Endodermal cell (in vitro differentiated cells): ENCODE measurements around the gene FGD6. TPM values are rescaled to one million over a fixed set of nuclear protein-coding genes. Genes with fewer than 3 reads are reported as not detected.
A peak's percentile ranks its signal among the peaks of the same experiment; 100 is the strongest.

Experiments used
- DNase-seq: peaks from one replicate; pipeline ENCODE4 v3.0.0-alpha.2; 2017
- H3K27ac ChIP-seq: 2 replicates; pipeline ENCODE4 v1.5.1; 2013; ENCODE audit warnings: mild to moderate bottlenecking, low read depth, low read length, moderate library complexity
- H3K27me3 ChIP-seq: 2 replicates; pipeline ENCODE4 v1.6.1; 2013; ENCODE audit warnings: mild to moderate bottlenecking, low read length, moderate library complexity; ENCODE audit not compliant: insufficient read depth, control insufficient read depth, poor library complexity, severe bottlenecking
- H3K36me3 ChIP-seq: 2 replicates; pipeline ENCODE4 v1.7.0; 2013; ENCODE audit warnings: mild to moderate bottlenecking, low read length, moderate library complexity; ENCODE audit not compliant: control insufficient read depth, insufficient read depth
- H3K4me1 ChIP-seq: one replicate; pipeline ENCODE4 v1.7.0; 2013; ENCODE audit warnings: low read length; ENCODE audit not compliant: control insufficient read depth, insufficient read depth
- H3K4me3 ChIP-seq: 2 replicates; pipeline ENCODE4 v1.5.1; 2013; ENCODE audit warnings: mild to moderate bottlenecking, low read length, moderate library complexity
- H3K9ac ChIP-seq: 2 replicates; pipeline ENCODE4 v1.6.1; 2013; ENCODE audit warnings: mild to moderate bottlenecking, low read length, moderate library complexity; ENCODE audit not compliant: poor library complexity, severe bottlenecking; ENCODE audit errors: extremely low read depth
- H3K9me3 ChIP-seq: 2 replicates; pipeline ENCODE4 v1.6.1; 2013; ENCODE audit warnings: mild to moderate bottlenecking, low read length, moderate library complexity; ENCODE audit not compliant: control insufficient read depth
- H3K27ac Mint-ChIP-seq: 2 replicates; pipeline ENCODE4 v1.8.0; 2020; ENCODE audit warnings: mixed read lengths
- H3K27me3 Mint-ChIP-seq: 2 replicates; pipeline ENCODE4 v1.8.0; 2021; ENCODE audit warnings: mild to moderate bottlenecking, mixed read lengths; ENCODE audit not compliant: insufficient read depth
- H3K36me3 Mint-ChIP-seq: 2 replicates; pipeline ENCODE4 v1.8.0; 2020; ENCODE audit warnings: low read depth, mixed read lengths
- H3K4me1 Mint-ChIP-seq: 2 replicates; pipeline ENCODE4 v1.8.0; 2020; ENCODE audit warnings: mixed read lengths
- H3K4me3 Mint-ChIP-seq: 2 replicates; pipeline ENCODE4 v1.8.0; 2020; ENCODE audit warnings: mild to moderate bottlenecking, moderate library complexity, mixed read lengths
- H3K9me3 Mint-ChIP-seq: 2 replicates; pipeline ENCODE4 v1.8.0; 2020; ENCODE audit warnings: mild to moderate bottlenecking, mixed read lengths
- CTCF ChIP-seq: fragments of 200-600 bp; sonication (generic); conservative IDR thresholded peaks from 2 replicates; pipeline ENCODE4 v1.5.0; 2021; ENCODE audit warnings: antibody characterized with exemption, mild to moderate bottlenecking
- WGBS, 2 experiments: methylation state at CpG; one replicate each; pipeline versions ENCODE4 v1.1.5 to v1.1.7; 2013; ENCODE audit warnings: missing lambda C conversion rate in 2 of 2, mixed read lengths in 1 of 2; ENCODE audit not compliant: insufficient coverage in 1 of 2, insufficient read length in 1 of 2; 5-methylcytosine and 5-hydroxymethylcytosine counted together
- total RNA-seq, 2 donors: library from RNA; stranded (reverse); fragmentation: NEBNext Ultra II Directional in 1 of 2; extraction: Animal tissue kit (Norgen Biotek cat#: 25700) in 1 of 2; gene quantifications; 2 replicates in 1 of 2; 3 replicates in 1 of 2; pipeline ENCODE4 v1.2.1, GENCODE V29; 2021

Gene FGD6
- total RNA-seq, 2 donors from 2014 or later: 95.3 to 124 TPM

GRCh38 chr12:95227818-95228356 lies 10.6 kb upstream of the FGD6 start:
- H3K4me1 Mint-ChIP-seq: peaks cover 37% of the 10 kb centered on the region
- peak overlapping the region; percentile 34 for H3K4me3 ChIP-seq
- H3K27me3 ChIP-seq: no peaks in the 10 kb centered on the region
- peaks cover 43% of the 10 kb centered on the region for H3K36me3 ChIP-seq
- peaks cover 9% of the 10 kb centered on the region for H3K9me3 ChIP-seq
- peaks cover 6% of the 10 kb centered on the region for H3K9me3 Mint-ChIP-seq
- TF ChIP-seq CTCF: no peak
- WGBS, 2 experiments: 86 to 100% methylated on average over 1 of the region's 3 CpGs
- DNase-seq: no peak
- peaks cover 39% of the 10 kb centered on the region for H3K36me3 Mint-ChIP-seq
- H3K4me1 ChIP-seq: peaks cover 4% of the 10 kb centered on the region
- H3K27ac Mint-ChIP-seq: peak overlapping the region; percentile 19
- no peaks in the 10 kb centered on the region for H3K27me3 Mint-ChIP-seq
- H3K9ac ChIP-seq: no peak overlapping the region
- H3K27ac ChIP-seq: no peak overlapping the region
- no peak overlapping the region for H3K4me3 Mint-ChIP-seq

- H3K27me3 ChIP-seq: no peaks in the 10 kb centered on the region
- H3K27ac Mint-ChIP-seq: no peak overlapping the region
- H3K4me1 ChIP-seq: peaks cover under 1% of the 10 kb centered on the region
- no peak for DNase-seq
- no peak for TF ChIP-seq CTCF
- peaks cover 40% of the 10 kb centered on the region for H3K36me3 ChIP-seq
- no peak overlapping the region for H3K4me3 ChIP-seq
- H3K27me3 Mint-ChIP-seq: no peaks in the 10 kb centered on the region
- no peak overlapping the region for H3K4me3 Mint-ChIP-seq
- H3K27ac ChIP-seq: no peak overlapping the region
- H3K4me1 Mint-ChIP-seq: peaks cover 45% of the 10 kb centered on the region
- peaks cover 33% of the 10 kb centered on the region for H3K36me3 Mint-ChIP-seq
- H3K9ac ChIP-seq: no peak overlapping the region
- H3K9me3 Mint-ChIP-seq: no peaks in the 10 kb centered on the region
- H3K9me3 ChIP-seq: no peaks in the 10 kb centered on the region
- WGBS, 2 experiments: 90% methylated on average over 1 of the region's 1 CpG
Measured at GRCh38 chr12:95225645-95226212, 8.5 kb upstream of the FGD6 start.

GRCh38 chr12:95224202-95225170 lies 7.2 kb upstream of the FGD6 start:
- Histone ChIP-seq H3K27ac (no peak overlapping the region), H3K4me1 (no peaks in the 10 kb centered on the region), H3K27me3 (no peaks in the 10 kb centered on the region), H3K9me3 (no peaks in the 10 kb centered on the region), H3K4me3 (no peak overlapping the region), H3K9ac (no peak overlapping the region), H3K36me3 (peaks cover 50% of the 10 kb centered on the region)
- Mint-ChIP-seq H3K36me3 (peaks cover 42% of the 10 kb centered on the region), H3K9me3 (peaks cover 2% of the 10 kb centered on the region), H3K4me1 (peaks cover 38% of the 10 kb centered on the region), H3K27ac (no peak overlapping the region), H3K27me3 (no peaks in the 10 kb centered on the region), H3K4me3 (no peak overlapping the region)
- WGBS, 2 experiments: 93 to 94% methylated on average over 5 to 8 of the region's 8 CpGs
- DNase-seq: no peak
- no peak for TF ChIP-seq CTCF
